HCT116 (cell line): ENCODE measurements around the gene ZNF443. TPM values are rescaled to one million over a fixed set of nuclear protein-coding genes. Genes with fewer than 3 reads are reported as not detected.

ENCODE experiments used
- ATAC-seq: fragments of 200-7000 bp; cut with Tn5 transposase; 2 replicates; pipeline ENCODE4 v1.9.1; 2020; ENCODE audit warnings: mild to moderate bottlenecking, moderate library complexity
- BruUV-seq: library from RNA; stranded (reverse); fragments of 400-500 nt; replicated peaks from 2 replicates; lab custom pipeline; 2021; lab: Mats Ljungman, UMichigan
- CTCF ChIA-PET: fragments of 300-600 bp; sonication (Branson Sonifier 250); formaldehyde crosslinking; loops from one replicate; lab custom pipeline; 2021; ENCODE audit warnings: antibody characterized with exemption; lab: Charles Lee
- POLR2A ChIA-PET: fragments of 300-600, 350-600 bp; sonication (Branson Sonifier 250); formaldehyde crosslinking; loops from one replicate; lab custom pipeline; 2021; ENCODE audit warnings: antibody characterized with exemption; lab: Charles Lee
- RAD21 ChIA-PET, 2 experiments: fragments of 300-600 bp; sonication (Branson Sonifier 250); formaldehyde crosslinking; loops; one replicate each; lab custom pipeline; 2023; ENCODE audit warnings: low total read pairs in 2 of 2; ENCODE audit not compliant: uncharacterized antibody in 2 of 2, unreplicated experiment in 2 of 2, low non-redundant PET in 1 of 2; lab: Charles Lee
- DNase-seq: peaks from one replicate; pipeline ENCODE4 v3.0.0-alpha.2; 2010; ENCODE audit warnings: low read depth, low spot score
- H2AFZ ChIP-seq: fragments of 200-600 bp; shearing (Covaris generic), sonication (generic); 2 replicates; pipeline ENCODE4 v1.6.1; 2017; ENCODE audit warnings: low read depth, mixed run types, mixed read lengths, antibody characterized with exemption, low read length; ENCODE audit not compliant: poor library complexity, severe bottlenecking
- H3K27ac ChIP-seq: 2 replicates; pipeline ENCODE4 v1.5.1; 2012; ENCODE audit warnings: low read depth, low read length
- H3K27me3 ChIP-seq: fragments of 200-600 bp; sonication (generic); 2 replicates; pipeline ENCODE4 v1.6.1; 2016; ENCODE audit warnings: mixed run types, low read length, mixed read lengths; ENCODE audit not compliant: insufficient read depth
- H3K36me3 ChIP-seq, 2 experiments: fragments of 200-500 bp in 1 of 2; fragments of 200-600 bp in 1 of 2; sonication (Bioruptor generic) in 1 of 2; sonication (generic) in 1 of 2; 2 replicates each; pipeline versions ENCODE4 v1.5.1 to v1.6.1; 2014 to 2016; ENCODE audit warnings: low read length in 2 of 2, inconsistent platforms in 1 of 2, mixed read lengths in 1 of 2, mixed run types in 1 of 2; ENCODE audit not compliant: insufficient read depth in 2 of 2, control insufficient read depth in 1 of 2
- H3K4me1 ChIP-seq, 2 experiments: fragments of 200-600 bp in 1 of 2; sonication (generic) in 1 of 2; 2 replicates each; pipeline versions ENCODE4 v1.5.1 to v1.6.1; 2012 to 2017; ENCODE audit warnings: low read length in 2 of 2, inconsistent platforms in 1 of 2, mild to moderate bottlenecking in 1 of 2, mixed read lengths in 1 of 2, mixed run types in 1 of 2, moderate library complexity in 1 of 2; ENCODE audit not compliant: insufficient read depth in 2 of 2, control insufficient read depth in 1 of 2
- H3K4me2 ChIP-seq: fragments of 200-600 bp; sonication (generic); 2 replicates; pipeline ENCODE4 v1.6.1; 2017; ENCODE audit warnings: mixed run types, low read length, mixed read lengths
- H3K4me3 ChIP-seq, 2 experiments: fragments of 200-600 bp in 1 of 2; sonication (generic) in 1 of 2; replicated peaks in 1 of 2; 2 replicates each; pipeline ENCODE4 v1.5.1; 2011 to 2016; ENCODE audit warnings: low read length in 2 of 2, control low read depth in 1 of 2, low read depth in 1 of 2, mild to moderate bottlenecking in 1 of 2, mixed read lengths in 1 of 2, mixed run types in 1 of 2
- H3K79me2 ChIP-seq: fragments of 200-600 bp; sonication (generic); 2 replicates; pipeline ENCODE4 v1.6.1; 2017; ENCODE audit warnings: mild to moderate bottlenecking, mixed run types, low read length, moderate library complexity, mixed read lengths; ENCODE audit not compliant: insufficient read depth
- H3K9ac ChIP-seq: fragments of 200-600 bp; sonication (generic); 2 replicates; pipeline ENCODE4 v1.6.1; 2016; ENCODE audit warnings: low read length, mixed read lengths
- H3K9me2 ChIP-seq: fragments of 200-600 bp; sonication (generic), shearing (Covaris generic); 2 replicates; pipeline ENCODE4 v1.6.1; 2017; ENCODE audit warnings: mixed run types, mild to moderate bottlenecking, moderate library complexity; ENCODE audit not compliant: insufficient read depth
- H3K9me3 ChIP-seq, 2 experiments: fragments of 200-500 bp in 1 of 2; fragments of 200-600 bp in 1 of 2; sonication (Bioruptor generic) in 1 of 2; sonication (generic) in 1 of 2; 2 replicates each; pipeline ENCODE4 v1.6.1; 2014 to 2017; ENCODE audit warnings: low read length in 2 of 2, mixed read lengths in 2 of 2, inconsistent platforms in 1 of 2, low read depth in 1 of 2, mild to moderate bottlenecking in 1 of 2, mixed run types in 1 of 2, moderate library complexity in 1 of 2; ENCODE audit not compliant: control insufficient read depth in 1 of 2, insufficient read depth in 1 of 2
- H4K20me1 ChIP-seq: fragments of 200-600 bp; sonication (generic), shearing (Covaris generic); 2 replicates; pipeline ENCODE4 v1.6.1; 2017; ENCODE audit warnings: mixed run types, mild to moderate bottlenecking, moderate library complexity; ENCODE audit not compliant: insufficient read depth
- CBX3 ChIP-seq: IDR thresholded peaks from 2 replicates; pipeline ENCODE4 v1.6.1; 2012; ENCODE audit warnings: low read depth
- CEBPB ChIP-seq: IDR thresholded peaks from 2 replicates; pipeline ENCODE4 v1.6.1; 2012; ENCODE audit warnings: low read depth
- ELF1 ChIP-seq: IDR thresholded peaks from 2 replicates; pipeline ENCODE4 v1.6.1; 2012; ENCODE audit warnings: low read depth, borderline replicate concordance
- EZH2 ChIP-seq: fragments of 200-600 bp; sonication (generic); IDR thresholded peaks from 2 replicates; pipeline ENCODE4 v1.6.1; 2017; ENCODE audit warnings: antibody characterized with exemption, mixed run types
- EZH2phosphoT487 ChIP-seq: fragments of 200-600 bp; IDR thresholded peaks from 2 replicates; pipeline ENCODE4 v1.6.1; 2018; ENCODE audit warnings: antibody characterized with exemption, borderline replicate concordance
- FOSL1 ChIP-seq: IDR thresholded peaks from 2 replicates; pipeline ENCODE4 v1.6.1; 2012; ENCODE audit warnings: low read depth
- JUND ChIP-seq: IDR thresholded peaks from 2 replicates; pipeline ENCODE4 v1.6.1; 2012
- POLR2A ChIP-seq: IDR thresholded peaks from 2 replicates; pipeline ENCODE4 v1.7.0; 2011; ENCODE audit warnings: borderline replicate concordance; ENCODE audit not compliant: insufficient read depth, insufficient read length; ENCODE audit errors: extremely low read depth
- RAD21 ChIP-seq: IDR thresholded peaks from 2 replicates; pipeline ENCODE4 v1.6.1; 2012; ENCODE audit warnings: low read depth, mild to moderate bottlenecking
- SRF ChIP-seq: IDR thresholded peaks from 2 replicates; pipeline ENCODE4 v1.6.1; 2012; ENCODE audit warnings: low read depth
- YY1 ChIP-seq: IDR thresholded peaks from 2 replicates; pipeline ENCODE4 v1.6.1; 2011; ENCODE audit warnings: low read length, low read depth, moderate library complexity, mild to moderate bottlenecking; ENCODE audit not compliant: insufficient replicate concordance; ENCODE audit errors: extremely low read depth
- intact Hi-C: fragments of 100-400 bp; cut with micrococcal nuclease; formaldehyde crosslinking; loops from 2 replicates; pipeline ENCODE4 v1.10.0; 2022
- total RNA-seq: library from RNA; stranded (reverse); gene quantifications from one replicate; pipeline ENCODE4 v1.2.1, GENCODE V29; 2021; ENCODE audit not compliant: unreplicated experiment
- TF ChIP-seq, protein P1 (sequence below): IDR thresholded peaks from 2 replicates; pipeline ENCODE4 v1.6.1; 2012
- TF ChIP-seq, protein P2 (sequence below): IDR thresholded peaks from 2 replicates; pipeline ENCODE4 v1.6.1; 2012; ENCODE audit warnings: low read depth
- TF ChIP-seq, protein P3 (sequence below): IDR thresholded peaks from 2 replicates; pipeline ENCODE4 v1.6.1; 2012

ZNF443 gene
- total RNA-seq, 1 experiment from 2014 or later: 2.9 TPM

DNA sequence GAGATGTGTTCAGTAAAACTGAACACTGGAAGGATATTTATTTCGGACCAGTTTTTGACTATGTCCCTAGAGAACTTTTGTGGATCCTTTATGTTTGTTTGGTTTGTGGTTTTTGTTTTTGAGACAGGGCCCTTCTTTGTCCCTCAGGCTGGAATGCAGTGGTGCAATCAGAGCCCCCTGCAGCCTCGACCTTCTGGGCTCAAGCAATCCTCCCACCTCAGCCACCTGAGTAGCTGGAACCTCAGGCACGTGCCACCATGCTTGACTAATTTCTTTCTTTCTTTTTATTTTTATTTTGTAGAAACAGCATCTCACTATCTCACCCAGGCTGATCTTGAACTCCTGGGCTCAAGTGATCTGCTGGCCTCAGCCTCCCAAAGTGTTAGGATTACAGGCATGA, 44.8 kb upstream of the ZNF443 start:
- Histone ChIP-seq H2AFZ (no peak overlapping the region), H3K27ac (no peak overlapping the region), H4K20me1 (no peaks in the 10 kb centered on the region), H3K4me2 (no peak overlapping the region), H3K79me2 (no peaks in the 10 kb centered on the region), H3K4me3 (no peak overlapping the region), H3K9me3 (peaks cover 5 to 6% of the 10 kb centered on the region in 2 experiments; a peak in 2 of 4 replicates), H3K9ac (no peak overlapping the region), H3K27me3 (no peaks in the 10 kb centered on the region), H3K9me2 (no peaks in the 10 kb centered on the region), H3K4me1 (no peaks in the 10 kb centered on the region), H3K36me3 (no peaks in the 10 kb centered on the region)
- DNase-seq: no peak
- intact Hi-C loops: no loop called here
- no peak for TF ChIP-seq CBX3
- no peak for TF ChIP-seq SRF
- no peak for TF ChIP-seq YY1
- TF ChIP-seq JUND: no peak
- no peak for TF ChIP-seq RAD21
- TF ChIP-seq, protein P1, sequence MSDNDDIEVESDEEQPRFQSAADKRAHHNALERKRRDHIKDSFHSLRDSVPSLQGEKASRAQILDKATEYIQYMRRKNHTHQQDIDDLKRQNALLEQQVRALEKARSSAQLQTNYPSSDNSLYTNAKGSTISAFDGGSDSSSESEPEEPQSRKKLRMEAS: no peak
- no peak for TF ChIP-seq ELF1
- TF ChIP-seq FOSL1: no peak
- TF ChIP-seq, protein P2, sequence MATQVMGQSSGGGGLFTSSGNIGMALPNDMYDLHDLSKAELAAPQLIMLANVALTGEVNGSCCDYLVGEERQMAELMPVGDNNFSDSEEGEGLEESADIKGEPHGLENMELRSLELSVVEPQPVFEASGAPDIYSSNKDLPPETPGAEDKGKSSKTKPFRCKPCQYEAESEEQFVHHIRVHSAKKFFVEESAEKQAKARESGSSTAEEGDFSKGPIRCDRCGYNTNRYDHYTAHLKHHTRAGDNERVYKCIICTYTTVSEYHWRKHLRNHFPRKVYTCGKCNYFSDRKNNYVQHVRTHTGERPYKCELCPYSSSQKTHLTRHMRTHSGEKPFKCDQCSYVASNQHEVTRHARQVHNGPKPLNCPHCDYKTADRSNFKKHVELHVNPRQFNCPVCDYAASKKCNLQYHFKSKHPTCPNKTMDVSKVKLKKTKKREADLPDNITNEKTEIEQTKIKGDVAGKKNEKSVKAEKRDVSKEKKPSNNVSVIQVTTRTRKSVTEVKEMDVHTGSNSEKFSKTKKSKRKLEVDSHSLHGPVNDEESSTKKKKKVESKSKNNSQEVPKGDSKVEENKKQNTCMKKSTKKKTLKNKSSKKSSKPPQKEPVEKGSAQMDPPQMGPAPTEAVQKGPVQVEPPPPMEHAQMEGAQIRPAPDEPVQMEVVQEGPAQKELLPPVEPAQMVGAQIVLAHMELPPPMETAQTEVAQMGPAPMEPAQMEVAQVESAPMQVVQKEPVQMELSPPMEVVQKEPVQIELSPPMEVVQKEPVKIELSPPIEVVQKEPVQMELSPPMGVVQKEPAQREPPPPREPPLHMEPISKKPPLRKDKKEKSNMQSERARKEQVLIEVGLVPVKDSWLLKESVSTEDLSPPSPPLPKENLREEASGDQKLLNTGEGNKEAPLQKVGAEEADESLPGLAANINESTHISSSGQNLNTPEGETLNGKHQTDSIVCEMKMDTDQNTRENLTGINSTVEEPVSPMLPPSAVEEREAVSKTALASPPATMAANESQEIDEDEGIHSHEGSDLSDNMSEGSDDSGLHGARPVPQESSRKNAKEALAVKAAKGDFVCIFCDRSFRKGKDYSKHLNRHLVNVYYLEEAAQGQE: no peak
- TF ChIP-seq, protein P3, sequence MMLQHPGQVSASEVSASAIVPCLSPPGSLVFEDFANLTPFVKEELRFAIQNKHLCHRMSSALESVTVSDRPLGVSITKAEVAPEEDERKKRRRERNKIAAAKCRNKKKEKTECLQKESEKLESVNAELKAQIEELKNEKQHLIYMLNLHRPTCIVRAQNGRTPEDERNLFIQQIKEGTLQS: no peak
- TF ChIP-seq EZH2phosphoT487: no peak
- no peak for TF ChIP-seq CEBPB
- TF ChIP-seq POLR2A: no peak
- TF ChIP-seq EZH2: no peak
- ChIA-PET POLR2A (no interaction called here), RAD21 (no interaction called here), CTCF (no interaction called here)
- no TSS peak for BruUV-seq
- no peak for ATAC-seq
